NCI-H2107 (cell line): Measurements from ENCODE around the gene RAP1GAP2.
"Not testable (repeated sequence)": the region's sequence is repeated elsewhere in the genome, so short reads cannot be mapped to it uniquely, and the experiment has no call there.

ENCODE experiments used
- DNase-seq: peaks from one replicate; lab custom pipeline; 2025; lab: John Stamatoyannopoulos, UW

The RAP1GAP2 gene

GRCh38 chr17:2814481-2815341 is 18.5 kb downstream of the RAP1GAP2 start:
- DNase-seq = no peak

GRCh38 chr17:2815781-2816185 is 19.5 kb downstream of the RAP1GAP2 start:
- DNase-seq = no peak

GRCh38 chr17:2816688-2817087 is 20.4 kb downstream of the RAP1GAP2 start:
- no peak for DNase-seq

- DNase-seq = not testable (repeated sequence)
Measured at GRCh38 chr17:2819294-2819693, 23.1 kb downstream of the RAP1GAP2 start.

- no peak for DNase-seq
Measured at GRCh38 chr17:2819921-2820501, 23.8 kb downstream of the RAP1GAP2 start.

- DNase-seq = no peak
Measured at GRCh38 chr17:2821868-2822267, 25.6 kb downstream of the RAP1GAP2 start.

GRCh38 chr17:2822358-2822757 is 26.1 kb downstream of the RAP1GAP2 start:
- no peak for DNase-seq

- DNase-seq = no peak
Measured at GRCh38 chr17:2825253-2825970, 29.2 kb downstream of the RAP1GAP2 start.

GRCh38 chr17:2828397-2829038 is 32.3 kb downstream of the RAP1GAP2 start:
- no peak for DNase-seq

GRCh38 chr17:2830678-2831077 is 34.4 kb downstream of the RAP1GAP2 start:
- DNase-seq = no peak

- DNase-seq = no peak
Measured at GRCh38 chr17:2835780-2836179, 39.5 kb downstream of the RAP1GAP2 start.

- DNase-seq = no peak
Measured at GRCh38 chr17:2837147-2837561, 40.9 kb downstream of the RAP1GAP2 start.

GRCh38 chr17:2841606-2842005 is 45.4 kb downstream of the RAP1GAP2 start:
- DNase-seq = no peak

GRCh38 chr17:2842464-2842863 is 46.2 kb downstream of the RAP1GAP2 start:
- DNase-seq = no peak

- no peak for DNase-seq
Measured at GRCh38 chr17:2844416-2844815, 48.2 kb downstream of the RAP1GAP2 start.

- no peak for DNase-seq
Measured at GRCh38 chr17:2847381-2848333, 51.4 kb downstream of the RAP1GAP2 start.

GRCh38 chr17:2849327-2849670 is 53.1 kb downstream of the RAP1GAP2 start:
- no peak for DNase-seq

- DNase-seq = no peak
Measured at GRCh38 chr17:2850991-2851390, 54.8 kb downstream of the RAP1GAP2 start.

- no peak for DNase-seq
Measured at GRCh38 chr17:2851615-2852014, 55.4 kb downstream of the RAP1GAP2 start.

GRCh38 chr17:2852221-2852620 is 56.0 kb downstream of the RAP1GAP2 start:
- no peak for DNase-seq

- no peak for DNase-seq
Measured at GRCh38 chr17:2852729-2853282, 56.6 kb downstream of the RAP1GAP2 start.
